T-helper 2 cell treated with Interferon-gamma antibody and Interleukin-4, amounts not matched to agents 5 μg/mL and 100 μg/mL, for 36 hours (primary cell): ENCODE data around the gene FBXO7.

ENCODE experiments used
- DNase-seq: peaks from one replicate; pipeline ENCODE4 v3.0.0; 2021; ENCODE audit warnings: low spot score
- H3K27ac Mint-ChIP-seq: one replicate; pipeline ENCODE4 v1.8.0; 2021; ENCODE audit warnings: mild to moderate bottlenecking, mixed read lengths
- H3K27me3 Mint-ChIP-seq: one replicate; pipeline ENCODE4 v1.8.0; 2021; ENCODE audit warnings: low read depth, mixed read lengths
- H3K36me3 Mint-ChIP-seq: one replicate; pipeline ENCODE4 v1.8.0; 2021; ENCODE audit warnings: low read depth, mixed read lengths
- H3K4me1 Mint-ChIP-seq: one replicate; pipeline ENCODE4 v1.8.0; 2021; ENCODE audit warnings: low read depth, mixed read lengths
- H3K4me3 Mint-ChIP-seq: one replicate; pipeline ENCODE4 v1.8.0; 2022; ENCODE audit warnings: mild to moderate bottlenecking, moderate library complexity, mixed read lengths
- H3K9me3 Mint-ChIP-seq: one replicate; pipeline ENCODE4 v1.8.0; 2021; ENCODE audit warnings: mixed read lengths

Gene FBXO7

GRCh38 chr22:32528984-32529982 is 54.7 kb downstream of the FBXO7 start:
- H3K4me1 Mint-ChIP-seq: no peaks in the 10 kb centered on the region
- no peak overlapping the region for H3K27ac Mint-ChIP-seq
- H3K36me3 Mint-ChIP-seq: no peaks in the 10 kb centered on the region
- no peak overlapping the region for H3K4me3 Mint-ChIP-seq
- peak; percentile 39 for DNase-seq
- H3K9me3 Mint-ChIP-seq: no peaks in the 10 kb centered on the region
- no peaks in the 10 kb centered on the region for H3K27me3 Mint-ChIP-seq

- H3K4me3 Mint-ChIP-seq: no peak overlapping the region
- no peaks in the 10 kb centered on the region for H3K9me3 Mint-ChIP-seq
- H3K36me3 Mint-ChIP-seq: no peaks in the 10 kb centered on the region
- H3K27ac Mint-ChIP-seq: no peak overlapping the region
- no peak for DNase-seq
- H3K4me1 Mint-ChIP-seq: no peaks in the 10 kb centered on the region
- H3K27me3 Mint-ChIP-seq: no peaks in the 10 kb centered on the region
Observed at GRCh38 chr22:32531228-32531627, 56.6 kb downstream of the FBXO7 start.

GRCh38 chr22:32531931-32532819 is 57.6 kb downstream of the FBXO7 start:
- Mint-ChIP-seq H3K27ac (no peak overlapping the region), H3K27me3 (no peaks in the 10 kb centered on the region), H3K9me3 (no peaks in the 10 kb centered on the region), H3K4me1 (no peaks in the 10 kb centered on the region), H3K4me3 (no peak overlapping the region), H3K36me3 (no peaks in the 10 kb centered on the region)
- no peak for DNase-seq

- Mint-ChIP-seq H3K4me3 (no peak overlapping the region), H3K27ac (no peak overlapping the region), H3K36me3 (no peaks in the 10 kb centered on the region), H3K4me1 (no peaks in the 10 kb centered on the region), H3K9me3 (no peaks in the 10 kb centered on the region), H3K27me3 (no peaks in the 10 kb centered on the region)
- DNase-seq: no peak
Observed at GRCh38 chr22:32532820-32533128, 58.2 kb downstream of the FBXO7 start.

GRCh38 chr22:32533265-32534111 is 58.9 kb downstream of the FBXO7 start:
- no peaks in the 10 kb centered on the region for H3K4me1 Mint-ChIP-seq
- H3K27ac Mint-ChIP-seq: no peak overlapping the region
- H3K36me3 Mint-ChIP-seq: no peaks in the 10 kb centered on the region
- no peaks in the 10 kb centered on the region for H3K27me3 Mint-ChIP-seq
- H3K4me3 Mint-ChIP-seq: no peak overlapping the region
- no peaks in the 10 kb centered on the region for H3K9me3 Mint-ChIP-seq
- no peak for DNase-seq

- Mint-ChIP-seq H3K4me3 (no peak overlapping the region), H3K36me3 (no peaks in the 10 kb centered on the region), H3K27me3 (no peaks in the 10 kb centered on the region), H3K27ac (no peak overlapping the region), H3K4me1 (no peaks in the 10 kb centered on the region), H3K9me3 (no peaks in the 10 kb centered on the region)
- DNase-seq: no peak
Observed at GRCh38 chr22:32534252-32535235, 59.9 kb downstream of the FBXO7 start.

GRCh38 chr22:32535531-32536190 is 61.0 kb downstream of the FBXO7 start:
- Mint-ChIP-seq H3K36me3 (no peaks in the 10 kb centered on the region), H3K4me1 (no peaks in the 10 kb centered on the region), H3K27ac (no peak overlapping the region), H3K9me3 (no peaks in the 10 kb centered on the region), H3K4me3 (no peak overlapping the region), H3K27me3 (no peaks in the 10 kb centered on the region)
- DNase-seq: no peak

- no peaks in the 10 kb centered on the region for H3K36me3 Mint-ChIP-seq
- H3K27me3 Mint-ChIP-seq: no peaks in the 10 kb centered on the region
- H3K27ac Mint-ChIP-seq: no peak overlapping the region
- H3K4me1 Mint-ChIP-seq: no peaks in the 10 kb centered on the region
- no peak for DNase-seq
- no peak overlapping the region for H3K4me3 Mint-ChIP-seq
- H3K9me3 Mint-ChIP-seq: no peaks in the 10 kb centered on the region
Observed at GRCh38 chr22:32536352-32536751, 61.7 kb downstream of the FBXO7 start.

- Mint-ChIP-seq H3K4me1 (no peaks in the 10 kb centered on the region), H3K27ac (no peak overlapping the region), H3K4me3 (no peak overlapping the region), H3K9me3 (no peaks in the 10 kb centered on the region), H3K27me3 (no peaks in the 10 kb centered on the region), H3K36me3 (no peaks in the 10 kb centered on the region)
- DNase-seq: no peak
Observed at GRCh38 chr22:32538521-32538920, 63.9 kb downstream of the FBXO7 start.

GRCh38 chr22:32539631-32540421 is 65.2 kb downstream of the FBXO7 start:
- Mint-ChIP-seq H3K27ac (no peak overlapping the region), H3K9me3 (no peaks in the 10 kb centered on the region)
- DNase-seq: no peak

GRCh38 chr22:32541481-32541880 is 66.9 kb downstream of the FBXO7 start:
- H3K4me3 Mint-ChIP-seq: no peak overlapping the region
- no peak overlapping the region for H3K27ac Mint-ChIP-seq
- no peaks in the 10 kb centered on the region for H3K27me3 Mint-ChIP-seq

More at GRCh38 chr22:32539631-32540421, 65.2 kb downstream of the FBXO7 start:
- no peaks in the 10 kb centered on the region for H3K36me3 Mint-ChIP-seq
- H3K27me3 Mint-ChIP-seq: no peaks in the 10 kb centered on the region
- H3K4me3 Mint-ChIP-seq: no peak overlapping the region
- H3K4me1 Mint-ChIP-seq: no peaks in the 10 kb centered on the region

More at GRCh38 chr22:32541481-32541880, 66.9 kb downstream of the FBXO7 start:
- no peak for DNase-seq
- H3K36me3 Mint-ChIP-seq: no peaks in the 10 kb centered on the region
- H3K9me3 Mint-ChIP-seq: no peaks in the 10 kb centered on the region
- no peaks in the 10 kb centered on the region for H3K4me1 Mint-ChIP-seq
